Stimulated activated CD4-positive, alpha-beta T cell treated with anti-CD3 and anti-CD28 coated beads, Interleukin-1b, Interleukin-23, amount 100 ng/mL, for 1 hour (primary cell): ENCODE measurements around the gene MARK2.
"Not testable (repeated sequence)": the region's sequence is repeated elsewhere in the genome, so short reads cannot be mapped to it uniquely, and the experiment has no call there.

Source experiments
- DNase-seq, 2 donors: peaks; one replicate each; pipeline ENCODE4 v3.0.0-alpha.2; 2020; ENCODE audit warnings: low read depth in 2 of 2

MARK2 gene

GRCh38 chr11:63838678-63839507 is at the start of gene MARK2:
Gene MARK2 (plus strand): TSS chr11:63839110. CDS start chr11:63839507, 397 bp downstream.
- DNase-seq, result peak; percentile 99

- no peak for DNase-seq
These were observed 47.3 kb upstream of the MARK2 start for GRCh38 chr11:63791495-63792167.

GRCh38 chr11:63793161-63793560 is 45.7 kb upstream of the MARK2 start:
- DNase-seq, result no peak

GRCh38 chr11:63795066-63795465 is 43.8 kb upstream of the MARK2 start:
- no peak for DNase-seq

- DNase-seq, result no peak
These were observed 38.0 kb upstream of the MARK2 start for GRCh38 chr11:63800921-63801320.

- no peak for DNase-seq
These were observed 36.1 kb upstream of the MARK2 start for GRCh38 chr11:63802637-63803414.

GRCh38 chr11:63804259-63804658 is 34.7 kb upstream of the MARK2 start:
- no peak for DNase-seq

GRCh38 chr11:63805844-63806415 is 33.0 kb upstream of the MARK2 start:
- DNase-seq, result no peak

GRCh38 chr11:63810383-63810782 is 28.5 kb upstream of the MARK2 start:
- DNase-seq, result not testable (repeated sequence)

GRCh38 chr11:63811522-63811921 is 27.4 kb upstream of the MARK2 start:
- DNase-seq, result no peak

GRCh38 chr11:63813035-63813562 is 25.8 kb upstream of the MARK2 start, which contains the start of gene SPINDOC:
Gene SPINDOC (plus strand): TSS chr11:63813456. CDS start chr11:63813687, 231 bp downstream.
- DNase-seq, result peak; percentile 15 to 41

GRCh38 chr11:63813563-63814382 is 25.1 kb upstream of the MARK2 start:
- peak in 1 of 2 donors; percentile 5 for DNase-seq

- no peak for DNase-seq
These were observed 24.6 kb upstream of the MARK2 start for GRCh38 chr11:63814383-63814736.

GRCh38 chr11:63816166-63816565 is 22.7 kb upstream of the MARK2 start:
- DNase-seq, result no peak

GRCh38 chr11:63816732-63817131 is 22.2 kb upstream of the MARK2 start:
- DNase-seq, result no peak

GRCh38 chr11:63817758-63818498 is 21.0 kb upstream of the MARK2 start:
- DNase-seq, result no peak

- DNase-seq, result no peak
These were observed 20.3 kb upstream of the MARK2 start for GRCh38 chr11:63818609-63819008.

- no peak for DNase-seq
These were observed 17.5 kb upstream of the MARK2 start for GRCh38 chr11:63821411-63821810.

GRCh38 chr11:63826471-63827190 is 12.3 kb upstream of the MARK2 start:
- no peak for DNase-seq
